Measurements from ENCODE around the gene PTPRG.

- TF ChIP-seq CTCF (conservative IDR thresholded peaks at IDR 0.05; ENCODE audit: low read depth, low read length): no peak
- no peak for TF ChIP-seq EZH2 (IDR thresholded peaks at IDR 0.05; ENCODE audit: low read length, unreplicated experiment)
Measured at GRCh38 chr3:61901986-61902385, 340.6 kb downstream of the PTPRG start.

Data from PC-3 (cell line).